Measurements from ENCODE around the gene PKP1. TPM values are rescaled to one million over a fixed set of nuclear protein-coding genes. Genes with fewer than 3 reads are reported as not detected.

PKP1 gene
- total and polyA plus RNA-seq, 2 of the 4 experiments (the other 2 are of a cell fraction) = 0.18 to 0.36 TPM

DNA sequence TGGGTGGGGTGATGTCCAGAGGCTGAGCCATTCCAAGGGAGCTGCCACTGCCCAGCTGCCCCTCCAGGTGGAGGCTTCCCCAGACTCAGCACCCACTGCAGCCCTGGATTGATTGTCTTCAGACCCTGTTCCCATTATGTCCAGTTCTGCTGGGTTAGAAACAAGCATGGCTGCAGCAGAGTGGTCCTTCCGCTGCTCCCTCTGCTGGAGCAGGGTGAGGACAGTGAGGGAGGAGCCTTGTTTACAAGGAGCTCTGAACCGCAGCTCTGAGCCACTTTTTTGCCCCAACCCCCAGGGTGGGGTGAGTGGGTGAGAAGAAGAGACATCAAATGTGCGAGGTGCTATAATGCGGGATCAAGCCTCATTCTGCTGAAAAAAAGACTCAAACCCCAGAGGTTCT, 91.9 kb downstream of the PKP1 start:
- in situ Hi-C loops (cut with MboI; ENCODE audit: low sequenced_read_pairs) (no loop called here), intact Hi-C loops (cut with micrococcal nuclease) (no loop called here), dilution Hi-C loops (cut with HindIII; ENCODE audit: low sequenced_read_pairs, unreplicated experiment) (no loop called here)
- Histone ChIP-seq H3K9ac (ENCODE audit: low read depth, low read length) (no peak overlapping the region), H4K5ac (ENCODE audit: low read depth, low read length) (no peak overlapping the region), H2BK15ac (ENCODE audit: low read depth, low read length) (no peak overlapping the region), H2BK20ac (ENCODE audit: low read depth, low read length) (no peak overlapping the region), H3K9me1 (ENCODE audit: insufficient read depth, low read length) (no peaks in the 10 kb centered on the region; the same call in 1 of the 2 replicates), H4K8ac (ENCODE audit: low read depth in 2 of 2, low read length in 2 of 2) (no peak overlapping the region), H4K20me1 (ENCODE audit: insufficient read depth, low read length) (no peaks in the 10 kb centered on the region), H3K9me3 (ENCODE audit: control insufficient read depth, insufficient read depth, low read length) (no peaks in the 10 kb centered on the region; the same call in 1 of the 2 replicates), H3K4me1 (ENCODE audit: control insufficient read depth, insufficient read depth, low read length) (peaks cover 11% of the 10 kb centered on the region; the same call in 1 of the 2 replicates), H4K91ac (ENCODE audit: insufficient read depth, low read depth, low read length) (no peak overlapping the region), H2AK9ac (replicated peaks; ENCODE audit: low read depth, low read length, poor library complexity) (no peak overlapping the region), H3K4ac (ENCODE audit: low read depth, low read length) (no peak overlapping the region), H3K56ac (ENCODE audit: extremely low read depth, insufficient read depth, low read length) (no peak overlapping the region), H3K79me1 (ENCODE audit: low read depth in 1 of 2, low read length in 2 of 2) (no peaks in the 10 kb centered on the region), H2BK5ac (ENCODE audit: low read depth, low read length, poor library complexity, severe bottlenecking) (no peak overlapping the region), H3K27me3 (ENCODE audit: control insufficient read depth, insufficient read depth, low read length) (peaks cover 59% of the 10 kb centered on the region), H2AK5ac (ENCODE audit: low read depth, low read length) (no peak overlapping the region), H3K27ac (ENCODE audit: insufficient read depth, low read length) (no peak overlapping the region), H3K36me3 (ENCODE audit: control insufficient read depth, insufficient read depth, low read length) (no peaks in the 10 kb centered on the region), H3K4me3 (ENCODE audit: insufficient read depth, low read depth, low read length) (no peak overlapping the region), H3K23ac (ENCODE audit: low read depth, low read length) (no peak overlapping the region), H3K18ac (ENCODE audit: low read depth, low read length) (no peak overlapping the region), H3K4me2 (ENCODE audit: low read depth, low read length) (no peak overlapping the region), H3K14ac (replicated peaks; ENCODE audit: low read depth, low read length) (no peak overlapping the region), H2AFZ (replicated peaks; ENCODE audit: low read length, poor library complexity) (no peak overlapping the region), H2BK120ac (ENCODE audit: low read depth, low read length) (no peak overlapping the region)
- no peak for TF ChIP-seq POLR2A (IDR thresholded peaks at IDR 0.05; ENCODE audit: low read depth, low read length)
- TF ChIP-seq, protein P1, sequence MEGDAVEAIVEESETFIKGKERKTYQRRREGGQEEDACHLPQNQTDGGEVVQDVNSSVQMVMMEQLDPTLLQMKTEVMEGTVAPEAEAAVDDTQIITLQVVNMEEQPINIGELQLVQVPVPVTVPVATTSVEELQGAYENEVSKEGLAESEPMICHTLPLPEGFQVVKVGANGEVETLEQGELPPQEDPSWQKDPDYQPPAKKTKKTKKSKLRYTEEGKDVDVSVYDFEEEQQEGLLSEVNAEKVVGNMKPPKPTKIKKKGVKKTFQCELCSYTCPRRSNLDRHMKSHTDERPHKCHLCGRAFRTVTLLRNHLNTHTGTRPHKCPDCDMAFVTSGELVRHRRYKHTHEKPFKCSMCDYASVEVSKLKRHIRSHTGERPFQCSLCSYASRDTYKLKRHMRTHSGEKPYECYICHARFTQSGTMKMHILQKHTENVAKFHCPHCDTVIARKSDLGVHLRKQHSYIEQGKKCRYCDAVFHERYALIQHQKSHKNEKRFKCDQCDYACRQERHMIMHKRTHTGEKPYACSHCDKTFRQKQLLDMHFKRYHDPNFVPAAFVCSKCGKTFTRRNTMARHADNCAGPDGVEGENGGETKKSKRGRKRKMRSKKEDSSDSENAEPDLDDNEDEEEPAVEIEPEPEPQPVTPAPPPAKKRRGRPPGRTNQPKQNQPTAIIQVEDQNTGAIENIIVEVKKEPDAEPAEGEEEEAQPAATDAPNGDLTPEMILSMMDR (conservative IDR thresholded peaks at IDR 0.05; ENCODE audit: low read depth, low read length) = peak; percentile 22; the same call in 1 of the 2 replicates
- no peak for DNase-seq
- ChIA-PET CTCF (no interaction called here), POLR2A (ENCODE audit: unreplicated experiment) (no interaction called here)
- ATAC-seq (ENCODE audit: low read depth) = no peak
- no CpG with 5 or more reads among the region's 4 CpGs for WGBS, 2 experiments (ENCODE audit: extremely low coverage in 2 of 2, insufficient read length in 1 of 2)
- BruUV-seq (replicated peaks) = no TSS peak

Data from IMR-90 (cell line).